Activated naive CD4-positive, alpha-beta T cell treated with anti-CD3 and anti-CD28 coated beads, Interleukin-2, amount 50 U/mL, for 72 hours (primary cell): Measurements from ENCODE around the gene PAWR. TPM values are rescaled to one million over a fixed set of nuclear protein-coding genes. Genes with fewer than 3 reads are reported as not detected.
A peak's percentile ranks its signal among the peaks of the same experiment; 100 is the strongest.
"Not testable (repeated sequence)": the region's sequence is repeated elsewhere in the genome, so short reads cannot be mapped to it uniquely, and the experiment has no call there.

Source experiments
- ATAC-seq, 2 donors: fragments of 150-1000 bp; cut with Tn5 transposase; 2 replicates each; pipeline ENCODE4 v1.10.0; 2021; ENCODE audit warnings: mild to moderate bottlenecking in 2 of 2, moderate library complexity in 2 of 2
- DNase-seq, 2 donors: peaks; one replicate each; pipeline ENCODE4 v3.0.0; 2021 to 2022; ENCODE audit warnings: low spot score in 2 of 2
- H3K27ac Mint-ChIP-seq, 2 donors: one replicate each; pipeline ENCODE4 v1.8.0; 2022; ENCODE audit warnings: mild to moderate bottlenecking in 2 of 2, mixed read lengths in 2 of 2
- H3K36me3 Mint-ChIP-seq, 2 donors: one replicate each; pipeline ENCODE4 v1.8.0; 2022; ENCODE audit warnings: mixed read lengths in 2 of 2
- H3K9me3 Mint-ChIP-seq, 2 donors: one replicate each; pipeline ENCODE4 v1.8.0; 2022; ENCODE audit warnings: mixed read lengths in 2 of 2
- total RNA-seq, 2 donors: library from RNA; stranded (reverse); gene quantifications; one replicate each; pipeline ENCODE4 v1.2.3, GENCODE V29; 2022

The PAWR gene
- total RNA-seq, 2 donors from 2014 or later: 8.4 to 12.0 TPM

- DNase-seq: no peak
- Mint-ChIP-seq H3K27ac (no peak overlapping the region), H3K9me3 (no peaks in the 10 kb centered on the region), H3K36me3 (no peaks in the 10 kb centered on the region)
- no peak for ATAC-seq
Measured at GRCh38 chr12:79634957-79635471, 55.8 kb downstream of the PAWR start.

- Mint-ChIP-seq H3K27ac (no peak overlapping the region), H3K36me3 (no peaks in the 10 kb centered on the region), H3K9me3 (no peaks in the 10 kb centered on the region)
- no peak for ATAC-seq
- no peak for DNase-seq
Measured at GRCh38 chr12:79629561-79629960, 61.2 kb downstream of the PAWR start.

- not testable (repeated sequence) for H3K9me3 Mint-ChIP-seq, DNase-seq, H3K27ac Mint-ChIP-seq, ATAC-seq, H3K36me3 Mint-ChIP-seq
Measured at GRCh38 chr12:79626735-79627134, 64.0 kb downstream of the PAWR start.

GRCh38 chr12:79624378-79624777 lies 66.4 kb downstream of the PAWR start:
- ATAC-seq: no peak
- Mint-ChIP-seq H3K36me3 (no peaks in the 10 kb centered on the region), H3K9me3 (no peaks in the 10 kb centered on the region), H3K27ac (no peak overlapping the region)
- DNase-seq: no peak

GRCh38 chr12:79619872-79620562 lies 70.7 kb downstream of the PAWR start:
- DNase-seq (no peak), ATAC-seq (no peak)
- Mint-ChIP-seq H3K9me3 (no peaks in the 10 kb centered on the region), H3K36me3 (no peaks in the 10 kb centered on the region), H3K27ac (no peak overlapping the region)

GRCh38 chr12:79618848-79619404 lies 71.8 kb downstream of the PAWR start:
- no peaks in the 10 kb centered on the region for H3K9me3 Mint-ChIP-seq
- DNase-seq: no peak
- H3K27ac Mint-ChIP-seq: no peak overlapping the region
- no peak for ATAC-seq
- H3K36me3 Mint-ChIP-seq: no peaks in the 10 kb centered on the region

GRCh38 chr12:79617696-79618095 lies 73.1 kb downstream of the PAWR start:
- no peak for DNase-seq
- no peak for ATAC-seq
- Mint-ChIP-seq H3K36me3 (no peaks in the 10 kb centered on the region), H3K9me3 (no peaks in the 10 kb centered on the region), H3K27ac (no peak overlapping the region)

- DNase-seq (no peak), ATAC-seq (peak in 1 of 2 donors; percentile 60)
- Mint-ChIP-seq H3K27ac (no peak overlapping the region), H3K36me3 (no peaks in the 10 kb centered on the region), H3K9me3 (no peaks in the 10 kb centered on the region)
Measured at GRCh38 chr12:79615596-79616560, 74.9 kb downstream of the PAWR start.

- DNase-seq: no peak
- H3K27ac Mint-ChIP-seq: no peak overlapping the region
- H3K9me3 Mint-ChIP-seq: no peaks in the 10 kb centered on the region
- H3K36me3 Mint-ChIP-seq: no peaks in the 10 kb centered on the region
- ATAC-seq: no peak
Measured at GRCh38 chr12:79614730-79615129, 76.0 kb downstream of the PAWR start.

GRCh38 chr12:79601908-79602307 lies 88.9 kb downstream of the PAWR start:
- Mint-ChIP-seq H3K27ac (no peak overlapping the region), H3K9me3 (no peaks in the 10 kb centered on the region), H3K36me3 (no peaks in the 10 kb centered on the region)
- ATAC-seq: no peak
- DNase-seq: no peak

GRCh38 chr12:79597910-79598309 lies 92.9 kb downstream of the PAWR start:
- Mint-ChIP-seq H3K36me3 (no peaks in the 10 kb centered on the region), H3K27ac (no peak overlapping the region), H3K9me3 (no peaks in the 10 kb centered on the region)
- ATAC-seq (no peak), DNase-seq (no peak)

GRCh38 chr12:79596719-79597350 lies 93.9 kb downstream of the PAWR start:
- DNase-seq (no peak), ATAC-seq (no peak)
- H3K9me3 Mint-ChIP-seq: no peaks in the 10 kb centered on the region
- H3K27ac Mint-ChIP-seq: no peak overlapping the region
- H3K36me3 Mint-ChIP-seq: no peaks in the 10 kb centered on the region

- DNase-seq (no peak), ATAC-seq (no peak)
- no peaks in the 10 kb centered on the region for H3K9me3 Mint-ChIP-seq
- no peak overlapping the region for H3K27ac Mint-ChIP-seq
- H3K36me3 Mint-ChIP-seq: no peaks in the 10 kb centered on the region
Measured at GRCh38 chr12:79595273-79595672, 95.5 kb downstream of the PAWR start.

- H3K27ac Mint-ChIP-seq: no peak overlapping the region
- DNase-seq (no peak), ATAC-seq (no peak)
- H3K36me3 Mint-ChIP-seq: no peaks in the 10 kb centered on the region
- no peaks in the 10 kb centered on the region for H3K9me3 Mint-ChIP-seq
Measured at GRCh38 chr12:79592865-79593264, 97.9 kb downstream of the PAWR start.

- no peak overlapping the region for H3K27ac Mint-ChIP-seq
- no peaks in the 10 kb centered on the region for H3K36me3 Mint-ChIP-seq
- no peak for DNase-seq
- ATAC-seq: no peak
- no peaks in the 10 kb centered on the region for H3K9me3 Mint-ChIP-seq
Measured at GRCh38 chr12:79591988-79592387, 98.8 kb downstream of the PAWR start.

GRCh38 chr12:79590751-79591150 lies 100.0 kb downstream of the PAWR start:
- no peak for DNase-seq
- no peak overlapping the region for H3K27ac Mint-ChIP-seq
- ATAC-seq: no peak
- no peaks in the 10 kb centered on the region for H3K9me3 Mint-ChIP-seq
- no peaks in the 10 kb centered on the region for H3K36me3 Mint-ChIP-seq

GRCh38 chr12:79587368-79587767 lies 103.4 kb downstream of the PAWR start:
- Mint-ChIP-seq H3K27ac (no peak overlapping the region), H3K36me3 (no peaks in the 10 kb centered on the region), H3K9me3 (no peaks in the 10 kb centered on the region)
- ATAC-seq: no peak
- DNase-seq: no peak
